Astrocyte (in vitro differentiated cells and primary cell): Measurements from ENCODE around the gene USP54.

Experiments
- EZH2 ChIP-seq: IDR thresholded peaks from 2 replicates; pipeline ENCODE4 v1.6.1; 2012; ENCODE audit warnings: mild to moderate bottlenecking, low read length, inconsistent platforms; ENCODE audit not compliant: insufficient read depth
- TF ChIP-seq, protein P1 (sequence below): IDR thresholded peaks from 2 replicates; pipeline ENCODE4 v1.5.1; 2011; ENCODE audit warnings: low read depth, mild to moderate bottlenecking, inconsistent platforms, low read length, moderate library complexity; ENCODE audit not compliant: insufficient read depth

DNA sequence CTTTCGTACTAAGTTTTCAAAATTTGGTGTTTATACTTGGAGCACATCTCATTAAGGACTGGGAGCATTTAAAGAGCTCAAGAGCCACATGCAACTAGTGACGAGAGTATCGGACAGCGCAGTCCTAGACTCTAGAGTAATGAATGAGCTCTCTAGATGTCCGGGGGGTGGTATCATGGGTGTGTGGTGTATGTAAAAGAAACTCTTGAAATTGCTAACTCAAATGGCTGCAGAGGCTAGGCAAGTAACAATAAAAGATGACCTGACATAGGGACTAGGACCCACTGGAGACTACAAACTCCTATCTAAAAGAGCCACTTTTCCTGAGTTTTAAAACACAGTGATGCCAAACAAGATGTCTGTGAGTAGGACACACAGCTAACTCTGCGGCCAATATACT lies 36.2 kb upstream of the USP54 start:
- TF ChIP-seq EZH2: no peak
- TF ChIP-seq, protein P1, sequence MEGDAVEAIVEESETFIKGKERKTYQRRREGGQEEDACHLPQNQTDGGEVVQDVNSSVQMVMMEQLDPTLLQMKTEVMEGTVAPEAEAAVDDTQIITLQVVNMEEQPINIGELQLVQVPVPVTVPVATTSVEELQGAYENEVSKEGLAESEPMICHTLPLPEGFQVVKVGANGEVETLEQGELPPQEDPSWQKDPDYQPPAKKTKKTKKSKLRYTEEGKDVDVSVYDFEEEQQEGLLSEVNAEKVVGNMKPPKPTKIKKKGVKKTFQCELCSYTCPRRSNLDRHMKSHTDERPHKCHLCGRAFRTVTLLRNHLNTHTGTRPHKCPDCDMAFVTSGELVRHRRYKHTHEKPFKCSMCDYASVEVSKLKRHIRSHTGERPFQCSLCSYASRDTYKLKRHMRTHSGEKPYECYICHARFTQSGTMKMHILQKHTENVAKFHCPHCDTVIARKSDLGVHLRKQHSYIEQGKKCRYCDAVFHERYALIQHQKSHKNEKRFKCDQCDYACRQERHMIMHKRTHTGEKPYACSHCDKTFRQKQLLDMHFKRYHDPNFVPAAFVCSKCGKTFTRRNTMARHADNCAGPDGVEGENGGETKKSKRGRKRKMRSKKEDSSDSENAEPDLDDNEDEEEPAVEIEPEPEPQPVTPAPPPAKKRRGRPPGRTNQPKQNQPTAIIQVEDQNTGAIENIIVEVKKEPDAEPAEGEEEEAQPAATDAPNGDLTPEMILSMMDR: no peak
